Gastroesophageal sphincter (tissue), 3 donors: Measurements from ENCODE around the gene BCAP29.

Experiments
- EP300 ChIP-seq: sonication (generic); formaldehyde crosslinking; IDR thresholded peaks from one replicate; pipeline ENCODE4 v1.6.1; 2017; ENCODE audit warnings: antibody characterized with exemption, mild to moderate bottlenecking
- POLR2A ChIP-seq, 2 donors: fragments of 450-650 bp; IDR thresholded peaks; one replicate each; pipeline ENCODE4 v1.6.1; 2017; ENCODE audit warnings: antibody characterized with exemption in 2 of 2, mild to moderate bottlenecking in 2 of 2, moderate library complexity in 1 of 2
- POLR2AphosphoS5 ChIP-seq: sonication (generic); formaldehyde crosslinking; IDR thresholded peaks from one replicate; pipeline ENCODE4 v1.6.1; 2017; ENCODE audit warnings: antibody characterized with exemption
- TF ChIP-seq, protein P1 (sequence below), 4 experiments: fragments of 200-600 bp in 2 of 4; fragments of 450-650 bp in 2 of 4; sonication (generic) in 1 of 4; IDR thresholded peaks; one replicate each; pipeline ENCODE4 v1.5.1; 2017 to 2019; ENCODE audit warnings: antibody characterized with exemption in 4 of 4, mild to moderate bottlenecking in 2 of 4, moderate library complexity in 2 of 4

DNA sequence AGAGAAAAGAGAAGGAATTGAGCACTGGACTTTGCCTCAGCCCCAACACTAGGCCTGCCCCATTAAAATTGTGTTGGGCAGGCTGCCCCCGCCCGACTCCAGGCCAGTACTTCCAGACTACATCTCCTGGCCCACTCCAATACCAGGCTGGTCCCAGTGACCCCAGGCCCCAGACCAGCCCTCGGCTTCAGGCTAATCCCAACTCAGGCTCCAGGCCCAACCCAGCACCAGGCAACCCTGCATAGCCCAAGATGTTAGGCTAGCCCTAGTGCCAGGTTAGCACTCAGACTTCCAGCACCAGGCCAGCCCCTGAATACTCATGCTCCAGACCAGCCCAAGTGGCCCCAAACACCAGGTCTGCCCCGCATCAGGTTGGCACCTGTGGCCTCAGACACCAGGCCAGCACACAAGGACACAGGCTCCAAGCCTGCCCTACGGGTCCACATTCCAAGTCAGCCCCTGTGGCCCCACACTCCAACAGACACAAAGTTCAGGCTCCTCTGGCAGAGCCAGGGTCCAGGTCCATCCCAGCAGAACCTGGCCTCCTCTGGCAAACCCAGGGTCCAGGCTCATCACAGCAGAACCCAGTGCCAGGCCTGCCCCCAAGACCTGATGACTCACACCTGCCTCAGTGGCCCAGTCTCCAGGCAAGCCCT lies 36.6 kb upstream of the BCAP29 start:
- TF ChIP-seq, protein P1, sequence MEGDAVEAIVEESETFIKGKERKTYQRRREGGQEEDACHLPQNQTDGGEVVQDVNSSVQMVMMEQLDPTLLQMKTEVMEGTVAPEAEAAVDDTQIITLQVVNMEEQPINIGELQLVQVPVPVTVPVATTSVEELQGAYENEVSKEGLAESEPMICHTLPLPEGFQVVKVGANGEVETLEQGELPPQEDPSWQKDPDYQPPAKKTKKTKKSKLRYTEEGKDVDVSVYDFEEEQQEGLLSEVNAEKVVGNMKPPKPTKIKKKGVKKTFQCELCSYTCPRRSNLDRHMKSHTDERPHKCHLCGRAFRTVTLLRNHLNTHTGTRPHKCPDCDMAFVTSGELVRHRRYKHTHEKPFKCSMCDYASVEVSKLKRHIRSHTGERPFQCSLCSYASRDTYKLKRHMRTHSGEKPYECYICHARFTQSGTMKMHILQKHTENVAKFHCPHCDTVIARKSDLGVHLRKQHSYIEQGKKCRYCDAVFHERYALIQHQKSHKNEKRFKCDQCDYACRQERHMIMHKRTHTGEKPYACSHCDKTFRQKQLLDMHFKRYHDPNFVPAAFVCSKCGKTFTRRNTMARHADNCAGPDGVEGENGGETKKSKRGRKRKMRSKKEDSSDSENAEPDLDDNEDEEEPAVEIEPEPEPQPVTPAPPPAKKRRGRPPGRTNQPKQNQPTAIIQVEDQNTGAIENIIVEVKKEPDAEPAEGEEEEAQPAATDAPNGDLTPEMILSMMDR (IDR thresholded peaks at IDR 0.05), result no peak
- TF ChIP-seq POLR2A (IDR thresholded peaks at IDR 0.05) (no peak), EP300 (no peak), POLR2AphosphoS5 (no peak)
